BJ (cell line): ENCODE measurements around the gene PIPOX. TPM values are rescaled to one million over a fixed set of nuclear protein-coding genes. Genes with fewer than 3 reads are reported as not detected.

Experiments
- CTCF ChIA-PET: fragments of 350-600 bp; formaldehyde crosslinking; extraction: SDS; loops from one replicate; lab custom pipeline; 2021; ENCODE audit warnings: antibody characterized with exemption, inconsistent platforms; lab: Yijun Ruan, JAX
- POLR2A ChIA-PET: fragments of 300-600 bp; sonication (Branson Sonifier 250); formaldehyde crosslinking; extraction: SDS; loops from one replicate; lab custom pipeline; 2021; ENCODE audit warnings: antibody characterized with exemption; lab: Charles Lee
- DNase-seq: peaks from one replicate; pipeline ENCODE4 v3.0.0-alpha.2; 2011; ENCODE audit warnings: low read depth
- H3K27me3 ChIP-seq: 2 replicates; pipeline ENCODE4 v1.6.0; 2011; ENCODE audit warnings: low read length; ENCODE audit not compliant: control insufficient read depth, insufficient read depth
- H3K36me3 ChIP-seq: 2 replicates; pipeline ENCODE4 v1.5.1; 2011; ENCODE audit warnings: low read length; ENCODE audit not compliant: control insufficient read depth, insufficient read depth
- H3K4me3 ChIP-seq: 2 replicates; pipeline ENCODE4 v1.5.1; 2011; ENCODE audit warnings: low read depth, mild to moderate bottlenecking, control low read depth, low read length
- CTCF ChIP-seq: IDR thresholded peaks from 2 replicates; pipeline ENCODE4 v1.5.1; 2011; ENCODE audit warnings: low read depth, mild to moderate bottlenecking, control low read depth, inconsistent platforms, low read length, moderate library complexity; ENCODE audit not compliant: insufficient read depth
- polyA plus RNA-seq: library from polyadenylated mRNA; depleted of rRNA; stranded (reverse); fragments of >200 nt; gene quantifications from 2 replicates; pipeline ENCODE4 v1.2.3, GENCODE V29; 2011

Gene PIPOX
- polyA plus RNA-seq, 1 experiment: 1.1 TPM

- no peak for DNase-seq
- CTCF ChIA-PET: interaction anchor here (1.9 kb wide), 1 partner anchor 12 kb away, joined by 5 read pairs; the partner anchor contains the start of gene PIPOX
- Histone ChIP-seq H3K4me3 (no peak overlapping the region), H3K27me3 (peaks cover 16% of the 10 kb centered on the region), H3K36me3 (no peaks in the 10 kb centered on the region)
- POLR2A ChIA-PET: no interaction called here
- no peak for TF ChIP-seq CTCF
Observed at GRCh38 chr17:29054835-29055234, 11.9 kb downstream of the PIPOX start.

GRCh38 chr17:29057361-29057760 lies 14.4 kb downstream of the PIPOX start:
- ChIA-PET CTCF (interaction anchor here (1.4 kb wide), 1 partner anchor 18 kb away, joined by 4 read pairs; no protein-coding TSS in a partner anchor), POLR2A (no interaction called here)
- no peak for DNase-seq
- H3K4me3 ChIP-seq: no peak overlapping the region
- peaks cover 21% of the 10 kb centered on the region for H3K27me3 ChIP-seq
- no peak for TF ChIP-seq CTCF
- no peaks in the 10 kb centered on the region for H3K36me3 ChIP-seq

GRCh38 chr17:29058391-29058790 lies 15.4 kb downstream of the PIPOX start:
- DNase-seq: no peak
- no peak overlapping the region for H3K4me3 ChIP-seq
- POLR2A ChIA-PET: no interaction called here
- CTCF ChIA-PET: no interaction called here
- no peak for TF ChIP-seq CTCF
- H3K36me3 ChIP-seq: no peaks in the 10 kb centered on the region
- H3K27me3 ChIP-seq: peaks cover 22% of the 10 kb centered on the region

- CTCF ChIA-PET: interaction anchor here (1.3 kb wide), 1 partner anchor 52 kb away, joined by 3 read pairs; no protein-coding TSS in a partner anchor
- DNase-seq: no peak
- POLR2A ChIA-PET: no interaction called here
Observed at GRCh38 chr17:29059281-29059680, 16.3 kb downstream of the PIPOX start.

GRCh38 chr17:29060475-29060874 lies 17.5 kb downstream of the PIPOX start:
- H3K36me3 ChIP-seq: no peaks in the 10 kb centered on the region
- ChIA-PET CTCF (interaction anchor here (1.3 kb wide), 1 partner anchor 51 kb away, joined by 3 read pairs; no protein-coding TSS in a partner anchor), POLR2A (no interaction called here)
- H3K27me3 ChIP-seq: peaks cover 15% of the 10 kb centered on the region
- DNase-seq: no peak
- TF ChIP-seq CTCF: no peak
- no peak overlapping the region for H3K4me3 ChIP-seq

More at GRCh38 chr17:29059281-29059680, 16.3 kb downstream of the PIPOX start:
- no peak for TF ChIP-seq CTCF
- H3K36me3 ChIP-seq: no peaks in the 10 kb centered on the region
- no peak overlapping the region for H3K4me3 ChIP-seq
- peaks cover 21% of the 10 kb centered on the region for H3K27me3 ChIP-seq
